Measurements from ENCODE around the gene CCDC141. TPM values are rescaled to one million over a fixed set of nuclear protein-coding genes. Genes with fewer than 3 reads are reported as not detected.

Gene CCDC141
- total and polyA plus RNA-seq, 2 experiments from 2014 or later, result 11.7 to 13.4 TPM

GRCh38 chr2:178949151-178949550 lies 100.8 kb downstream of the CCDC141 start:
- TF ChIP-seq CREB1 (CRISPR knock-in tag; IDR thresholded peaks at IDR 0.05; ENCODE audit: low read depth) (no peak), NANOG (IDR thresholded peaks at IDR 0.05; ENCODE audit: borderline replicate concordance) (no peak)
- DNase-seq (ENCODE audit: low spot score) (peak; percentile 22), ATAC-seq (no peak)
- H3K27me3 Mint-ChIP-seq (ENCODE audit: insufficient read depth, low read depth, poor library complexity), result no peaks in the 10 kb centered on the region
- Histone ChIP-seq H3K4me2 (no peak overlapping the region), H3K4me3 (no peak overlapping the region), H3K36me3 (ENCODE audit: insufficient read depth) (no peaks in the 10 kb centered on the region), H3K9me2 (ENCODE audit: insufficient read depth) (0 out of 2 replicates have a peak, but pooled peaks cover 11% of the 10 kb centered on the region), H3K4me1 (ENCODE audit: insufficient read depth) (no peaks in the 10 kb centered on the region), H2AFZ (no peak overlapping the region), H3K27me3 (ENCODE audit: insufficient read depth) (no peaks in the 10 kb centered on the region), H3K79me2 (replicated peaks; ENCODE audit: insufficient read depth) (no peaks in the 10 kb centered on the region), H3K27ac (ENCODE audit: low read depth) (no peak overlapping the region), H3F3A (replicated peaks; ENCODE audit: low read depth) (no peaks in the 10 kb centered on the region), H4K20me1 (replicated peaks; ENCODE audit: insufficient read depth) (no peaks in the 10 kb centered on the region)
- H3K27ac Mint-ChIP-seq, result no peak overlapping the region
- no peaks in the 10 kb centered on the region; the same call in 2 of the 3 replicates for H3K4me1 Mint-ChIP-seq
- peaks cover 5% of the 10 kb centered on the region for H3K9me3 Mint-ChIP-seq
- H3K36me3 Mint-ChIP-seq (ENCODE audit: low read depth), result peaks cover 4% of the 10 kb centered on the region; the same call in 1 of the 3 replicates
- no peak overlapping the region for H3K4me3 Mint-ChIP-seq

GRCh38 chr2:178947006-178947405 lies 102.9 kb downstream of the CCDC141 start:
- TF ChIP-seq ZNF331 (CRISPR knock-in tag; IDR thresholded peaks at IDR 0.05; ENCODE audit: low read depth) (no peak), CREB1 (CRISPR knock-in tag; IDR thresholded peaks at IDR 0.05; ENCODE audit: low read depth) (no peak), NANOG (IDR thresholded peaks at IDR 0.05; ENCODE audit: borderline replicate concordance) (no peak), ZNF114 (CRISPR knock-in tag; IDR thresholded peaks at IDR 0.05) (no peak), STAT1 (IDR thresholded peaks at IDR 0.05; ENCODE audit: unreplicated experiment) (no peak), ETS1 (IDR thresholded peaks at IDR 0.05) (no peak), ZNF462 (CRISPR knock-in tag; IDR thresholded peaks at IDR 0.05) (no peak), EZH2 (IDR thresholded peaks at IDR 0.05; ENCODE audit: low read depth, unreplicated experiment) (no peak)
- Histone ChIP-seq H2AFZ (no peak overlapping the region), H3K9me2 (ENCODE audit: insufficient read depth) (0 out of 2 replicates have a peak, but pooled peaks cover 8% of the 10 kb centered on the region), H3K27ac (ENCODE audit: low read depth) (no peak overlapping the region), H3K79me2 (replicated peaks; ENCODE audit: insufficient read depth) (no peaks in the 10 kb centered on the region), H4K20me1 (replicated peaks; ENCODE audit: insufficient read depth) (no peaks in the 10 kb centered on the region), H3K36me3 (ENCODE audit: insufficient read depth) (no peaks in the 10 kb centered on the region), H3K4me3 (no peak overlapping the region), H3K4me1 (ENCODE audit: insufficient read depth) (no peaks in the 10 kb centered on the region), H3K4me2 (no peak overlapping the region), H3F3A (replicated peaks; ENCODE audit: low read depth) (no peaks in the 10 kb centered on the region), H3K27me3 (ENCODE audit: insufficient read depth) (no peaks in the 10 kb centered on the region)
- H3K4me1 Mint-ChIP-seq, result no peaks in the 10 kb centered on the region; the same call in 2 of the 3 replicates
- ATAC-seq (no peak), DNase-seq (ENCODE audit: low spot score) (no peak)
- peaks cover 4% of the 10 kb centered on the region; the same call in 1 of the 3 replicates for H3K36me3 Mint-ChIP-seq (ENCODE audit: low read depth)
- H3K9me3 Mint-ChIP-seq, result peaks cover 5% of the 10 kb centered on the region
- H3K27me3 Mint-ChIP-seq (ENCODE audit: insufficient read depth, low read depth, poor library complexity), result no peaks in the 10 kb centered on the region
- no peak overlapping the region for H3K27ac Mint-ChIP-seq
- H3K4me3 Mint-ChIP-seq, result no peak overlapping the region

Measured in GM23338 (cell line).